ENCODE results near the gene MPRIP.

GRCh38 chr17:17231621-17232302 lies 189.5 kb downstream of the MPRIP start:
- TF ChIP-seq POLR2A (IDR thresholded peaks at IDR 0.05) (no peak), POLR2AphosphoS5 (IDR thresholded peaks at IDR 0.05) (no peak), EP300 (IDR thresholded peaks at IDR 0.05) (no peak)
- TF ChIP-seq, protein P1, sequence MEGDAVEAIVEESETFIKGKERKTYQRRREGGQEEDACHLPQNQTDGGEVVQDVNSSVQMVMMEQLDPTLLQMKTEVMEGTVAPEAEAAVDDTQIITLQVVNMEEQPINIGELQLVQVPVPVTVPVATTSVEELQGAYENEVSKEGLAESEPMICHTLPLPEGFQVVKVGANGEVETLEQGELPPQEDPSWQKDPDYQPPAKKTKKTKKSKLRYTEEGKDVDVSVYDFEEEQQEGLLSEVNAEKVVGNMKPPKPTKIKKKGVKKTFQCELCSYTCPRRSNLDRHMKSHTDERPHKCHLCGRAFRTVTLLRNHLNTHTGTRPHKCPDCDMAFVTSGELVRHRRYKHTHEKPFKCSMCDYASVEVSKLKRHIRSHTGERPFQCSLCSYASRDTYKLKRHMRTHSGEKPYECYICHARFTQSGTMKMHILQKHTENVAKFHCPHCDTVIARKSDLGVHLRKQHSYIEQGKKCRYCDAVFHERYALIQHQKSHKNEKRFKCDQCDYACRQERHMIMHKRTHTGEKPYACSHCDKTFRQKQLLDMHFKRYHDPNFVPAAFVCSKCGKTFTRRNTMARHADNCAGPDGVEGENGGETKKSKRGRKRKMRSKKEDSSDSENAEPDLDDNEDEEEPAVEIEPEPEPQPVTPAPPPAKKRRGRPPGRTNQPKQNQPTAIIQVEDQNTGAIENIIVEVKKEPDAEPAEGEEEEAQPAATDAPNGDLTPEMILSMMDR (IDR thresholded peaks at IDR 0.05) = no peak

Data from sigmoid colon (tissue), 4 donors.